ENCODE data around the gene FAM181A.

DNA sequence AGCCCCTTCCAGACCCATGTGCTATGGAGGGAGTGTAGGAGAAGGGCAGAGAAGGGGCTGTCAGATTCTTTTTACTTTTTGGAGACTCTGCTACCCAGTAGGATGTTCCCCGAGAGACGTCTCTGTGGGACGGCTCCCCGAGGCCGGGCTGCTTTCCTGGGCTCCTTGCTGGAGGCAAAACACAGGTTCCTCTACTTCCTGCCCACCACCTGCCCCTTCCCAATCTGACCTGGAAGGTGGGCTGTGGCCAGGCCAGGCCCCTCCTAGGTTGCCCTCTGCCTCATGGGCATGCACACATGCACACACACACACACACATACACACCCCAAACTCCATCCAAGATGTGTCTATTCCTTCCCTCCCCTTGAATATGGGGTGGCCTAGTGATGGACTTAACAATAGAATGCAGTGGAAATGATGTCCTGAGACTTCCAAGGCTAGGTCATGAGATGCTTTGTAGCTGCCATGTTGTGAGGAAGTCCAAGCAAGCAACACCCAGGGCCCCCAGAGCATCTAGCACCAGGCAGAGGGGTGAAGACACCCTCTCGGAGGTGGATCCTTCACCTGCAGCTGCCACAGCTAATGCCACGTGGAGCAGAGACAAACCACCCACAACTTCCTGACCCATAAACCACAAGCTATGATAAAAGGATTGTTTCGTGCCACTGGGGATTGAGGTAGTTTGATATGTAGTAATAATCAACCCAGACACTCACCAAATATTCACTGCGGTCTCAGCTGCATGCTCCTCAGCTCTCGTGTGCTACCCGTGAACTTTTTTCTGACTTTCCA, 50.8 kb downstream of the FAM181A start:
- peak in 1 of 6 experiments; percentile 7 for TF ChIP-seq CTCF (IDR thresholded peaks at IDR 0.05)
- no peak for TF ChIP-seq POLR2A (IDR thresholded peaks at IDR 0.05)

Measured in Peyer's patch (tissue), 4 donors.